ENCODE measurements around the gene DBX2. TPM values are rescaled to one million over a fixed set of nuclear protein-coding genes. Genes with fewer than 3 reads are reported as not detected.

DBX2 gene
- total and polyA plus RNA-seq, 2 of the 4 experiments (the other 2 are of a cell fraction): not detected

GRCh38 chr12:45014396-45014795 is 36.5 kb downstream of the DBX2 start:
- H3K14ac ChIP-seq (replicated peaks; ENCODE audit: low read depth, low read length): no peak overlapping the region
- TF ChIP-seq RAD21 (IDR thresholded peaks at IDR 0.05; ENCODE audit: low read length): no peak
- TF ChIP-seq POLR2A (IDR thresholded peaks at IDR 0.05; ENCODE audit: low read depth, low read length): no peak
- TF ChIP-seq MAZ (IDR thresholded peaks at IDR 0.05; ENCODE audit: borderline replicate concordance, low read depth, low read length): no peak
- TF ChIP-seq RCOR1 (IDR thresholded peaks at IDR 0.05; ENCODE audit: insufficient replicate concordance, low read length): no peak
- no peak for TF ChIP-seq FOS (IDR thresholded peaks at IDR 0.05; ENCODE audit: low read depth, low read length)
- no peak overlapping the region for H3K9ac ChIP-seq (ENCODE audit: low read depth, low read length)
- no peak overlapping the region for H4K5ac ChIP-seq (ENCODE audit: low read depth, low read length)
- no peak overlapping the region for H3K4ac ChIP-seq (ENCODE audit: low read depth, low read length)
- no TSS peak for BruUV-seq (replicated peaks)
- intact Hi-C loops (cut with micrococcal nuclease) (no loop called here), dilution Hi-C loops (cut with HindIII; ENCODE audit: low sequenced_read_pairs, unreplicated experiment) (no loop called here), in situ Hi-C loops (cut with MboI; ENCODE audit: low sequenced_read_pairs) (no loop called here)
- H2AFZ ChIP-seq (replicated peaks; ENCODE audit: low read length, poor library complexity): no peak overlapping the region
- H3K4me1 ChIP-seq (ENCODE audit: control insufficient read depth, insufficient read depth, low read length): no peaks in the 10 kb centered on the region
- H3K9me1 ChIP-seq (ENCODE audit: insufficient read depth, low read length): no peaks in the 10 kb centered on the region
- no peak overlapping the region for H3K23ac ChIP-seq (ENCODE audit: low read depth, low read length)
- ATAC-seq (ENCODE audit: low read depth) (no peak), DNase-seq (no peak)
- no CpG with 5 or more reads among the region's 1 CpG for WGBS, 2 experiments (ENCODE audit: extremely low coverage in 2 of 2, insufficient read length in 1 of 2)
- ChIA-PET POLR2A (ENCODE audit: unreplicated experiment) (no interaction called here), CTCF (no interaction called here)
- H3K27me3 ChIP-seq (ENCODE audit: control insufficient read depth, insufficient read depth, low read length): no peaks in the 10 kb centered on the region
- no peak overlapping the region for H2BK5ac ChIP-seq (ENCODE audit: low read depth, low read length, poor library complexity, severe bottlenecking)
- H4K91ac ChIP-seq (ENCODE audit: insufficient read depth, low read depth, low read length): no peak overlapping the region
- no peak overlapping the region for H3K4me3 ChIP-seq (ENCODE audit: insufficient read depth, low read depth, low read length)
- no peak overlapping the region for H2BK15ac ChIP-seq (ENCODE audit: low read depth, low read length)
- H4K8ac ChIP-seq (ENCODE audit: low read depth in 2 of 2, low read length in 2 of 2): no peak overlapping the region
- H3K27ac ChIP-seq (ENCODE audit: insufficient read depth, low read length): no peak overlapping the region
- no peaks in the 10 kb centered on the region for H3K79me1 ChIP-seq (ENCODE audit: low read depth in 1 of 2, low read length in 2 of 2)
- H2AK9ac ChIP-seq (replicated peaks; ENCODE audit: low read depth, low read length, poor library complexity): no peak overlapping the region
- H2BK20ac ChIP-seq (ENCODE audit: low read depth, low read length): no peak overlapping the region
- no peaks in the 10 kb centered on the region for H4K20me1 ChIP-seq (ENCODE audit: insufficient read depth, low read length)
- no peak overlapping the region for H2BK120ac ChIP-seq (ENCODE audit: low read depth, low read length)
- H3K36me3 ChIP-seq (ENCODE audit: control insufficient read depth, insufficient read depth, low read length): no peaks in the 10 kb centered on the region
- H3K18ac ChIP-seq (ENCODE audit: low read depth, low read length): no peak overlapping the region
- H3K56ac ChIP-seq (ENCODE audit: extremely low read depth, insufficient read depth, low read length): no peak overlapping the region
- no peaks in the 10 kb centered on the region for H3K9me3 ChIP-seq (ENCODE audit: control insufficient read depth, insufficient read depth, low read length)
- no peak overlapping the region for H2AK5ac ChIP-seq (ENCODE audit: low read depth, low read length)
- H3K4me2 ChIP-seq (ENCODE audit: low read depth, low read length): no peak overlapping the region

All from IMR-90 (cell line).